Stomach (tissue), 9 donors: ENCODE data around the gene BRD9. TPM values are rescaled to one million over a fixed set of nuclear protein-coding genes. Genes with fewer than 3 reads are reported as not detected.

Experiments used
- DNase-seq, 2 donors: peaks; one replicate each; pipeline versions ENCODE4 v3.0.0 to v3.0.0-alpha.2; 2013 to 2019
- H3K27ac ChIP-seq, 5 donors: fragments of 200-600 bp in 4 of 5; sonication (generic) in 4 of 5; one replicate each; pipeline ENCODE4 v1.5.1; 2013 to 2019; ENCODE audit warnings: mild to moderate bottlenecking in 1 of 5, moderate library complexity in 1 of 5
- H3K27me3 ChIP-seq, 3 donors: fragments of 200-600 bp; sonication (generic); one replicate each; pipeline ENCODE4 v1.5.1; 2017 to 2019; ENCODE audit warnings: mixed run types in 1 of 3
- H3K36me3 ChIP-seq, 4 donors: fragments of 200-600 bp; sonication (generic); 1 replicate in 3 of 4; 2 replicates in 1 of 4; pipeline ENCODE4 v1.5.1; 2016 to 2019
- H3K4me1 ChIP-seq, 4 donors: fragments of 200-600 bp; sonication (generic); one replicate each; pipeline ENCODE4 v1.5.1; 2016 to 2019
- H3K4me3 ChIP-seq, 4 donors: fragments of 200-600 bp; sonication (generic) in 3 of 4; one replicate each; pipeline ENCODE4 v1.5.1; 2016 to 2019; ENCODE audit warnings: mild to moderate bottlenecking in 1 of 4
- H3K9me3 ChIP-seq, 4 donors: fragments of 200-600 bp; sonication (generic); one replicate each; pipeline ENCODE4 v1.5.1; 2016 to 2019
- EP300 ChIP-seq: sonication (generic); formaldehyde crosslinking; IDR thresholded peaks from one replicate; pipeline ENCODE4 v1.6.1; 2017; ENCODE audit warnings: antibody characterized with exemption
- POLR2A ChIP-seq, 4 donors: fragments of 450-650 bp; IDR thresholded peaks; one replicate each; pipeline ENCODE4 v1.6.1; 2016; ENCODE audit warnings: antibody characterized with exemption in 4 of 4, control low read depth in 2 of 4, mild to moderate bottlenecking in 1 of 4, moderate library complexity in 1 of 4
- POLR2AphosphoS5 ChIP-seq, 3 donors: sonication (generic); formaldehyde crosslinking; IDR thresholded peaks; one replicate each; pipeline ENCODE4 v1.6.1; 2016; ENCODE audit warnings: antibody characterized with exemption in 3 of 3
- WGBS, 5 donors: extraction: QIAGEN DNeasy Blood & Tissue Kit in 3 of 5; methylation state at CpG; one replicate each; pipeline versions ENCODE4 v1.1.5 to v1.1.7; 2013 to 2018; 5-methylcytosine and 5-hydroxymethylcytosine counted together
- intact Hi-C: fragments of 100-400 bp; cut with DNase I; formaldehyde crosslinking; loops from one replicate; pipeline ENCODE4 v1.15.1; 2023; ENCODE audit warnings: low total_unique reads
- polyA plus RNA-seq, 3 donors: library from polyadenylated mRNA; stranded (reverse); fragments of 200-250 nt; gene quantifications; one replicate each; pipeline ENCODE4 v1.2.3, GENCODE V29; 2013
- total RNA-seq, 5 donors: library from RNA; depleted of rRNA; stranded (reverse); fragments of >200 nt; gene quantifications; one replicate each; pipeline versions ENCODE4 v1.1.0 to v1.2.3, GENCODE V29; 2014 to 2016
- TF ChIP-seq, protein P1 (sequence below), 7 experiments: fragments of 450-650 bp in 4 of 7; fragments of 200-600 bp in 3 of 7; sonication (generic) in 3 of 7; IDR thresholded peaks; one replicate each; pipeline ENCODE4 v1.5.1; 2016 to 2019; ENCODE audit warnings: antibody characterized with exemption in 7 of 7, control low read depth in 2 of 7, mild to moderate bottlenecking in 1 of 7
- donor health status: healthy with polysubstance abuse.
- donor health status: Bipolar disorder and iron deficiency.
- donor health status: healthy.

Gene BRD9
- total and polyA plus RNA-seq, 8 donors: 16.2 to 152 (median 40.0) TPM

- H3K27me3 ChIP-seq: peaks cover 0 to 41% (median 16%) of the 10 kb centered on the region in 3 donors
- no peak overlapping the region for H3K4me3 ChIP-seq
- peaks cover 9 to 17% (median 16%) of the 10 kb centered on the region in 4 donors for H3K4me1 ChIP-seq
- no peaks in the 10 kb centered on the region for H3K9me3 ChIP-seq
- no peak overlapping the region for H3K27ac ChIP-seq
- 16 to 28% (median 18%) methylated on average over 12 to 17 of the region's 17 CpGs for WGBS, 5 donors
- no peaks in the 10 kb centered on the region for H3K36me3 ChIP-seq
- TF ChIP-seq, protein P1, sequence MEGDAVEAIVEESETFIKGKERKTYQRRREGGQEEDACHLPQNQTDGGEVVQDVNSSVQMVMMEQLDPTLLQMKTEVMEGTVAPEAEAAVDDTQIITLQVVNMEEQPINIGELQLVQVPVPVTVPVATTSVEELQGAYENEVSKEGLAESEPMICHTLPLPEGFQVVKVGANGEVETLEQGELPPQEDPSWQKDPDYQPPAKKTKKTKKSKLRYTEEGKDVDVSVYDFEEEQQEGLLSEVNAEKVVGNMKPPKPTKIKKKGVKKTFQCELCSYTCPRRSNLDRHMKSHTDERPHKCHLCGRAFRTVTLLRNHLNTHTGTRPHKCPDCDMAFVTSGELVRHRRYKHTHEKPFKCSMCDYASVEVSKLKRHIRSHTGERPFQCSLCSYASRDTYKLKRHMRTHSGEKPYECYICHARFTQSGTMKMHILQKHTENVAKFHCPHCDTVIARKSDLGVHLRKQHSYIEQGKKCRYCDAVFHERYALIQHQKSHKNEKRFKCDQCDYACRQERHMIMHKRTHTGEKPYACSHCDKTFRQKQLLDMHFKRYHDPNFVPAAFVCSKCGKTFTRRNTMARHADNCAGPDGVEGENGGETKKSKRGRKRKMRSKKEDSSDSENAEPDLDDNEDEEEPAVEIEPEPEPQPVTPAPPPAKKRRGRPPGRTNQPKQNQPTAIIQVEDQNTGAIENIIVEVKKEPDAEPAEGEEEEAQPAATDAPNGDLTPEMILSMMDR (IDR thresholded peaks at IDR 0.05): peak in 5 of 7 experiments; percentile 70 to 83 (median 77)
- TF ChIP-seq POLR2AphosphoS5 (IDR thresholded peaks at IDR 0.05) (peak in 1 of 3 donors; percentile 56), POLR2A (IDR thresholded peaks at IDR 0.05) (no peak)
- intact Hi-C loops: loop anchor here (10.0 kb wide), 1 partner anchor 241 kb away; no protein-coding TSS in a partner anchor
- DNase-seq: peak; percentile 84 to 93
Observed at GRCh38 chr5:923281-923873, 30.8 kb upstream of the BRD9 start.

DNA sequence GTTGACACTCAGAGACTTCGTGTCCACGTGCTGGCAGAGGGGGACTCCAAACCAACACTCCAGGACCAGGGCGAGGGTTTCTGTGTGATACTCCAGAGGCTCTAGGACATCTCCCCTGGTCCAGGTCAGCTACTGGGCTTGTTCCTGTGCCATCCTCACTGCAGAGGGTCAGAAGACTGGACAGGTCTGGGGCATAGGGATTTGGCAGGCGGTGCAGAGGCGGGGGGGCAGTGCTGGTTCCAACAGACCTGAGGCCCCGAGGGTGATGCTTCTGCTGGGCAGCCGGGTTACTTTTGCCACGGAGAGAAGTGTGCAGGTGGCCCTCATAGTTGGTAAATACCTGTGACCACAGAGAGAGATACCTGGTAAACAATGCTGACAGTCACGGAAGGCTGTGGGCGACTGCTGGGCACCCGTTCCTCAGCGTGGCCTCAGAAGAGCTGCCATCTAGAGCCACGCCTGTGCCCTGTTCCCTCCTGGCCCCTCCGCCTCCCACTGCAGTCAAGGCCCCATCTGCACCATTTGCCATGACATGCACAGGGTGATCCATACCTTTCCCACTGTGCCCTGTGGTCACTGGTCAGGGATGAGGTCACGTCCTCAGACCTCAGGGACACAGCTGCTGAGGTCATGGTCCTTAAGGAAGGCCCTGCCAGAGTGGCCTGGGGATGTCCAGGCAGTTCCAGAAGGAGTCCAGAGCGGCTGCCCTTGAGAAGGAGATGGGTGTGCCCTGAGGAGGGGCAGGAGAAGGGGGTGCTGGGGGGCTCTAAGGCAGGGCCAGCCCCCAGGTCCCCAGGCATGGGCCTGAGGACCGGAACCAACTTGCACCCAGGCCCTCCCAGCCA, 30.1 kb upstream of the BRD9 start:
- Histone ChIP-seq H3K4me1 (peaks cover 9 to 17% (median 16%) of the 10 kb centered on the region in 4 donors), H3K9me3 (no peaks in the 10 kb centered on the region), H3K27ac (no peak overlapping the region), H3K4me3 (no peak overlapping the region), H3K36me3 (no peaks in the 10 kb centered on the region), H3K27me3 (peaks cover 0 to 41% (median 16%) of the 10 kb centered on the region in 3 donors)
- 85 to 92% (median 91%) methylated on average over 13 to 17 of the region's 17 CpGs for WGBS, 5 donors
- no peak for DNase-seq
- intact Hi-C loops: loop anchor here (10.0 kb wide), 1 partner anchor 242 kb away; no protein-coding TSS in a partner anchor
- TF ChIP-seq, protein P1 (IDR thresholded peaks at IDR 0.05): no peak
- TF ChIP-seq POLR2AphosphoS5 (IDR thresholded peaks at IDR 0.05) (no peak), POLR2A (IDR thresholded peaks at IDR 0.05) (no peak), EP300 (no peak)

DNA sequence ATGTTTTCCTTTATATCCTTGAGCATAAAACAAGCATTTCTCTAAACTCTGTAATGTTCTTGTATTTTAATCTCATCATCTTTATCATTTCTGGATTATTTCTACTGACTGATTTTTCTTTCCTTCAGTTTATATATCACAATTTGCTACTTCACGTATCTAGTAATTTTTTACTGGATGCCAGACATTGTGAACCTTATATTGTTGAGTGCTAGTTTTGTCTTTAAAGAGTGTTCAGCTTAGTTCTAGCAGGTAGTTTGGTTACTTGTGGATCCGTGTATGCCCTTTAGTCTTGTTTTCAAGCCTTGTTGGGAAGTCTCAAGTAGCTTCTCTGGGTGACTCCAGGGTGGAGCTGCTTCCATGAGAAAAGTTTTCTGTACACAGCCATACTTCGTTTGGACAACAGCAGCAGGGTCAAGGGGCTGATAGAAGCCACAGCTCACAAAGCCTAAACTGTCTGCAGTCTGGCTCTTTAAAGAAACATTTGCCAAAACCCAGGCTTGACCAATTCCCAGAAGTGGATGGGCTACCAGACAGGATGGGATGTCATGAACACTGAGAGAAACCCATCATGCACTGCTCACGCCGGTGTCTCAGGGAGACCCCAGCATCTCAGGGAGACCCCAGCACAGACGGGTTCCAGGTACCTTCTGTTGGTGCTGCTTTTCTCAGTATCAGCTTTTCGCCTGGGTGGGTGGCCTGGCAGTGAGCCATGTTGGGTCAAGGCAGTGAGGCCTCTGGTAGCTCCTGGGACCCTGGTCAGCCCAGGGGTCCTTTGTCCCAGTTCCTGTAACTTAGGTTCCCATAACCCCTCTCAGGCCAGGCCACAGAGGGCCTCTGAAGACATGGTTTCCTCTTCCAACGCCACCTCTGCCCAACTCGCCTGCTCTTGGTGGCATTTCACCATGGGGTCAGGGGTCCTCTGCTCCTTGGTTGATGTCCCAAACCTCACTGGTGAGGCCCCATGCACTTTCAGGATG, 29.1 kb upstream of the BRD9 start:
- no peak for TF ChIP-seq POLR2A (IDR thresholded peaks at IDR 0.05)
- no peak for TF ChIP-seq POLR2AphosphoS5 (IDR thresholded peaks at IDR 0.05)
- TF ChIP-seq, protein P1 (IDR thresholded peaks at IDR 0.05): no peak
- TF ChIP-seq EP300: no peak
- no peak for DNase-seq

More for the DNA sequence above, 29.1 kb upstream of the BRD9 start:
- intact Hi-C loops: loop anchor here (10.0 kb wide), 1 partner anchor 243 kb away; no protein-coding TSS in a partner anchor
- Histone ChIP-seq H3K27me3 (peaks cover 0 to 34% (median 12%) of the 10 kb centered on the region in 3 donors), H3K4me1 (peaks cover 6 to 13% (median 12%) of the 10 kb centered on the region in 4 donors), H3K9me3 (no peaks in the 10 kb centered on the region), H3K27ac (no peak overlapping the region), H3K4me3 (no peak overlapping the region), H3K36me3 (no peaks in the 10 kb centered on the region)
- 87 to 90% (median 89%) methylated on average over 9 of the region's 9 CpGs for WGBS, 5 donors
